Endodermal cell (in vitro differentiated cells): Measurements from ENCODE around the gene EEIG1. TPM values are rescaled to one million over a fixed set of nuclear protein-coding genes. Genes with fewer than 3 reads are reported as not detected.
A peak's percentile ranks its signal among the peaks of the same experiment; 100 is the strongest.

ENCODE experiments used
- DNase-seq: peaks from one replicate; pipeline ENCODE4 v3.0.0-alpha.2; 2017
- H3K27ac ChIP-seq: 2 replicates; pipeline ENCODE4 v1.5.1; 2013; ENCODE audit warnings: mild to moderate bottlenecking, low read depth, low read length, moderate library complexity
- H3K27me3 ChIP-seq: 2 replicates; pipeline ENCODE4 v1.6.1; 2013; ENCODE audit warnings: mild to moderate bottlenecking, low read length, moderate library complexity; ENCODE audit not compliant: insufficient read depth, control insufficient read depth, poor library complexity, severe bottlenecking
- H3K36me3 ChIP-seq: 2 replicates; pipeline ENCODE4 v1.7.0; 2013; ENCODE audit warnings: mild to moderate bottlenecking, low read length, moderate library complexity; ENCODE audit not compliant: control insufficient read depth, insufficient read depth
- H3K4me1 ChIP-seq: one replicate; pipeline ENCODE4 v1.7.0; 2013; ENCODE audit warnings: low read length; ENCODE audit not compliant: control insufficient read depth, insufficient read depth
- H3K4me3 ChIP-seq: 2 replicates; pipeline ENCODE4 v1.5.1; 2013; ENCODE audit warnings: mild to moderate bottlenecking, low read length, moderate library complexity
- H3K9ac ChIP-seq: 2 replicates; pipeline ENCODE4 v1.6.1; 2013; ENCODE audit warnings: mild to moderate bottlenecking, low read length, moderate library complexity; ENCODE audit not compliant: poor library complexity, severe bottlenecking; ENCODE audit errors: extremely low read depth
- H3K9me3 ChIP-seq: 2 replicates; pipeline ENCODE4 v1.6.1; 2013; ENCODE audit warnings: mild to moderate bottlenecking, low read length, moderate library complexity; ENCODE audit not compliant: control insufficient read depth
- H3K27ac Mint-ChIP-seq: 2 replicates; pipeline ENCODE4 v1.8.0; 2020; ENCODE audit warnings: mixed read lengths
- H3K27me3 Mint-ChIP-seq: 2 replicates; pipeline ENCODE4 v1.8.0; 2021; ENCODE audit warnings: mild to moderate bottlenecking, mixed read lengths; ENCODE audit not compliant: insufficient read depth
- H3K36me3 Mint-ChIP-seq: 2 replicates; pipeline ENCODE4 v1.8.0; 2020; ENCODE audit warnings: low read depth, mixed read lengths
- H3K4me1 Mint-ChIP-seq: 2 replicates; pipeline ENCODE4 v1.8.0; 2020; ENCODE audit warnings: mixed read lengths
- H3K4me3 Mint-ChIP-seq: 2 replicates; pipeline ENCODE4 v1.8.0; 2020; ENCODE audit warnings: mild to moderate bottlenecking, moderate library complexity, mixed read lengths
- H3K9me3 Mint-ChIP-seq: 2 replicates; pipeline ENCODE4 v1.8.0; 2020; ENCODE audit warnings: mild to moderate bottlenecking, mixed read lengths
- WGBS, 2 experiments: methylation state at CpG; one replicate each; pipeline versions ENCODE4 v1.1.5 to v1.1.7; 2013; ENCODE audit warnings: missing lambda C conversion rate in 2 of 2, mixed read lengths in 1 of 2; ENCODE audit not compliant: insufficient coverage in 1 of 2, insufficient read length in 1 of 2; 5-methylcytosine and 5-hydroxymethylcytosine counted together
- total RNA-seq, 2 donors: library from RNA; stranded (reverse); fragmentation: NEBNext Ultra II Directional in 1 of 2; extraction: Animal tissue kit (Norgen Biotek cat#: 25700) in 1 of 2; gene quantifications; 2 replicates in 1 of 2; 3 replicates in 1 of 2; pipeline ENCODE4 v1.2.1, GENCODE V29; 2021
- TF ChIP-seq, protein P1 (sequence below): fragments of 200-600 bp; sonication (generic); conservative IDR thresholded peaks from 2 replicates; pipeline ENCODE4 v1.5.0; 2021; ENCODE audit warnings: antibody characterized with exemption, mild to moderate bottlenecking

EEIG1 gene
- total RNA-seq, 2 donors from 2014 or later: 56.7 to 60.8 TPM

- peaks cover 13% of the 10 kb centered on the region for H3K36me3 Mint-ChIP-seq
- Histone ChIP-seq H3K36me3 (peaks cover 3% of the 10 kb centered on the region), H3K4me3 (no peak overlapping the region), H3K27ac (peak overlapping the region; percentile 80), H3K4me1 (no peaks in the 10 kb centered on the region), H3K27me3 (no peaks in the 10 kb centered on the region), H3K9ac (no peak overlapping the region), H3K9me3 (no peaks in the 10 kb centered on the region)
- no peaks in the 10 kb centered on the region for H3K9me3 Mint-ChIP-seq
- 92 to 98% methylated on average over 5 to 6 of the region's 6 CpGs for WGBS, 2 experiments
- peaks cover 29% of the 10 kb centered on the region for H3K4me1 Mint-ChIP-seq
- no peak for DNase-seq
- H3K27me3 Mint-ChIP-seq: no peaks in the 10 kb centered on the region
- no peak overlapping the region for H3K4me3 Mint-ChIP-seq
- H3K27ac Mint-ChIP-seq: peak overlapping the region; percentile 60
- TF ChIP-seq, protein P1, sequence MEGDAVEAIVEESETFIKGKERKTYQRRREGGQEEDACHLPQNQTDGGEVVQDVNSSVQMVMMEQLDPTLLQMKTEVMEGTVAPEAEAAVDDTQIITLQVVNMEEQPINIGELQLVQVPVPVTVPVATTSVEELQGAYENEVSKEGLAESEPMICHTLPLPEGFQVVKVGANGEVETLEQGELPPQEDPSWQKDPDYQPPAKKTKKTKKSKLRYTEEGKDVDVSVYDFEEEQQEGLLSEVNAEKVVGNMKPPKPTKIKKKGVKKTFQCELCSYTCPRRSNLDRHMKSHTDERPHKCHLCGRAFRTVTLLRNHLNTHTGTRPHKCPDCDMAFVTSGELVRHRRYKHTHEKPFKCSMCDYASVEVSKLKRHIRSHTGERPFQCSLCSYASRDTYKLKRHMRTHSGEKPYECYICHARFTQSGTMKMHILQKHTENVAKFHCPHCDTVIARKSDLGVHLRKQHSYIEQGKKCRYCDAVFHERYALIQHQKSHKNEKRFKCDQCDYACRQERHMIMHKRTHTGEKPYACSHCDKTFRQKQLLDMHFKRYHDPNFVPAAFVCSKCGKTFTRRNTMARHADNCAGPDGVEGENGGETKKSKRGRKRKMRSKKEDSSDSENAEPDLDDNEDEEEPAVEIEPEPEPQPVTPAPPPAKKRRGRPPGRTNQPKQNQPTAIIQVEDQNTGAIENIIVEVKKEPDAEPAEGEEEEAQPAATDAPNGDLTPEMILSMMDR: no peak
Measured at GRCh38 chr9:127965953-127966352, 14.8 kb downstream of the EEIG1 start.

DNA sequence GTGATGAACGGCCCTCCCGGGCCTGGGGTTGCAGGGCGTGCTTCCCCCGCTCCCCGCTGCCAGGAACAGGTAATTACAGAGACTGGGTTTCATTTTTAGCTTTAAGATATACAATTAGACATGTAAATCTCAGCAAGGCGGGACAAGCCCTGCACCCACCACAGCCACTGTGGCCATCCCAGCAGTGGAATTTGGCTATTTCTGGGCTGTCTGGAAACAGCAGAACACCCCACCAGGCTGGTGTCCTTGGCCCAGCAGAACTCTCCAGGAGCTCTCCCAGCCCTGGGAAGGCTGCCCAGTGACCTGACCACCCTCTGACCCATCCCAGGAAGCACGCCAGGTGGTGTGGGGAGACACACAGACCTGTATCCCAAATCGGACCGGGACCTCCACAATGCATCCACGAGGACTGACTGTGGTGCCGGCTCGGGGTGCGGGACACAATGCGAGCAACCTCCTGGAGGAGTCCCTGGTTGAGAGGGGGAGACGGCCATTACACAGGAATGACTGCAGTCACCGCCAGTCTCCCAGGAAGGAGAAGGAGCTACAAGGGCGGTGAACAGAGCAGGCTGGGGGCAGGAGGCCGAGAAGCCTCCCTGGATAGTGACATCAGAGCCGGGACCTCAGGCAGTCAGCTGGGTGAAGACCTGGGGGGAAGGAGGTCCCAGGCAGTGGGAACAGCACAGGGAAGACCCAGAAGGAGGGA is 17.3 kb downstream of the EEIG1 start:
- H3K27ac ChIP-seq: no peak overlapping the region
- Mint-ChIP-seq H3K4me3 (no peak overlapping the region), H3K4me1 (peaks cover 20% of the 10 kb centered on the region), H3K27ac (peak overlapping the region; percentile 70), H3K36me3 (peaks cover 14% of the 10 kb centered on the region), H3K9me3 (no peaks in the 10 kb centered on the region), H3K27me3 (no peaks in the 10 kb centered on the region)
- H3K9ac ChIP-seq: no peak overlapping the region
- H3K36me3 ChIP-seq: no peaks in the 10 kb centered on the region
- 90 to 91% methylated on average over 16 to 19 of the region's 19 CpGs for WGBS, 2 experiments
- H3K4me1 ChIP-seq: no peaks in the 10 kb centered on the region
- H3K27me3 ChIP-seq: no peaks in the 10 kb centered on the region
- TF ChIP-seq, protein P1: no peak
- no peaks in the 10 kb centered on the region for H3K9me3 ChIP-seq
- H3K4me3 ChIP-seq: no peak overlapping the region
- no peak for DNase-seq

GRCh38 chr9:127963041-127963358 is 17.8 kb downstream of the EEIG1 start:
- no peak for DNase-seq
- Mint-ChIP-seq H3K4me3 (no peak overlapping the region), H3K9me3 (no peaks in the 10 kb centered on the region), H3K36me3 (peaks cover 14% of the 10 kb centered on the region), H3K4me1 (peaks cover 17% of the 10 kb centered on the region), H3K27me3 (no peaks in the 10 kb centered on the region), H3K27ac (peak overlapping the region; percentile 70)
- Histone ChIP-seq H3K4me1 (no peaks in the 10 kb centered on the region), H3K27ac (no peak overlapping the region), H3K9ac (no peak overlapping the region), H3K27me3 (no peaks in the 10 kb centered on the region), H3K9me3 (no peaks in the 10 kb centered on the region), H3K4me3 (no peak overlapping the region), H3K36me3 (no peaks in the 10 kb centered on the region)
- 89 to 94% methylated on average over 3 of the region's 3 CpGs for WGBS, 2 experiments
- TF ChIP-seq, protein P1: no peak
